NCI-H187 (cell line): ENCODE results near the gene TET2.

Experiments used
- DNase-seq, 2 experiments: peaks; one replicate each; lab custom pipeline; 2025; lab: John Stamatoyannopoulos, UW

Gene TET2

DNA sequence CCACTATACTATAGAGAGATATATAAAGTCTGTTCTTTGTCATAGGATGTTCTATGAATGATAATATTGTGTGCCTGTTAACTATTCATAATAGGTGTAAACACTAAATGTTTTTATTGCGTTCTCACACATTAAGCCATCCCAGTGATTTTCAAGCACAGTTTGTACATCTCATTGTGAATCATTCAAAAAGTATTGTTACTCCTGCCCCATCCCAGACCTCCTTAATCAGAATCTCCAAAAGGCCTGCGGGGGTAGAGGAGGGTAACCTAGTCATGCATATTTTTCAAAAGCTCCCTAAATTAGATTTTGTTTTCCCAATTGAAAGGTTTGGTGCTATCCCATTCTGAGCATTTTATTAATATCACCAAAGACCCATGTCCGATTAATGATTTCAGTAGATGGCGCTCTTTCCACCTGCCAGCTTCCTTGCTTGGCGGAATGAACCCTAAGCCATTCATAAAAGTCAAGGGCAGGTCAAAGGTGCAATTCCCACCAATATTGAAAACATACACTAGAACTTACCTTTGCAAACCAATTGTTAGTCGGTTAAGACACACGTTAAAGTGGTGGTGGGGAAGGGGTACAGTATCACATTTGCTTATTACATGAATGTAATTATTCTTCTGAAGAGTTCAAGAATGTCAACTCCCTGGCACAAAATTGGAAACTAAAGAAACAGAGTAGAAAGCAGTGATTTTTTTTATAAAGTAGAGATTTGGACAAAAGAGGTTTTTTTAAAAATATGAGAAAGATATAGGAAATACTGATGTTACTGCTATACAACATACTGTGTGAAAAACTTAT lies 5.8 kb upstream of the TET2 start:
- no peak for DNase-seq

DNA sequence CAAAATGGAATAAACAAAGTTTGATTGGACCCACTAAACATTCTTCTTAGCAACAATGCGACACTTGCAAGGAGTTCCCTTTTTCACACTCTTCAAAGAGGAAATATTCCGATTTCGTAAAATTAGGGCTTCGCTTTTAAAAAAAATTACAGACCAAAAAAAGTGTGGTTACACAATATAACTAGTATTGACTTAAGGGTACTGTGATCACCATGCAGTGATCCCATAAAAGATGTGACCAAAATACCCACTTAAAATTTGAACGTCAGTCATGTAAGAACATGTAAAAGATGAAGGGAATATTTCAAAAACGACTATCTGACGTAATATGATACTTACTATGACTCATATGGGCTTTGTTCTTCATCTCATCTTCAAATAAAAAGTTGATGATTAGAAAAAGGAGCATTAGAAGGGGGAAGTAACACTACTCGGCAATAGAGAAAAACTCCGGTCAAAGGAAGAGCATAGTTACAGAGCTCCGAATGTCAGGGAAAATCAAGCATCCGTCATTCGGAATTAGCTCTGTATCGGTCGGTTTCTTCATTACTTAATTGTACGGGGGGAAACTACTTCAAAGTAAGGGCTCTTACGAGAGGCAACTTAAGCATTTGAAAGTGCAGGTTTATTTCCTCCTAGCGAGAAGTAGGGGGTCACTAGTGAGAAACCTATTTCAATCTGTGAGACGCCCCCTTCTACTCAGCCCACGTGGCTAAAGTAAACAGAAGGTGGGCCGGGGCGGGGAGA lies 1.3 kb upstream of the TET2 start:
- DNase-seq: no peak

DNA sequence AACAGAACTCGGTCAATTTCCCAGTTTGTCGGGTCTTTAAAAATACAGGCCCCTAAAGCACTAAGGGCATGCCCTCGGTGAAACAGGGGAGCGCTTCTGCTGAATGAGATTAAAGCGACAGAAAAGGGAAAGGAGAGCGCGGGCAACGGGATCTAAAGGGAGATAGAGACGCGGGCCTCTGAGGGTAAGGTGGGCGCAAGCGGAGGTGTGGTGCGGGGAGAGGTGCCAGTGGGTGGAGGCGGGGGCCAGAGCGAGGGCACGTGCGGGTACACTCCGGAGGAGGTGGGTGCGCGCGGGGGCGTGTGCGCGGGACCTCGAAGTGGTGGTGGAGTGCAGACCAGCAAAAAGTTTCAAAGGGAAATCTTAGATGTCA lies 787 bp upstream of the TET2 start:
- DNase-seq: no peak

DNA sequence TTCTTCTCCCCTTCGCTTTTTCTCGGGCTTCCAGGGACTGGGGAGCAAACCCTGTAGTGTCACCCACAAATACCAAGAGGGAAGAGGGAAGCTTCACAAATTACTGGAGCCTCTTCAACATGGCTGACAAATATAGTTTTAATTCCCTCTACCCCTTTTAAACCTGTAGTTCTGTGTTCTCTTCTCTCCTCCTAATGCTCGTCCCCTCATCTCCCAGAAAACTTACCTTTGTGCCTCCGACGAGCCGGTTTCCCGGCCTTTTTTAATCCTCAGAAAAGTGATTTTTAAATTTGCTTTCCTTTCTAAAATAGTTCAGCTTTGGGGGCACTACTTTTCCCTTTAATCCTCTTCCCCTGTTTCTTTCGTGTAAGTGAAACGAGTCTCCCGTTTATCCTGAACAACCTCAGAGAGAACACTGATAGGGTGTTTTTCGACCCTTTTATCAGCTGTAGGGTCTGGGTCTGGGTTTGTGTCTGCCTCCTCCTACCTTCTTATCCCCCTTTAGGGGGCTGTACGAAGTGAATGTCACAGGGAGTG lies 408 bp downstream of the TET2 start:
- no peak for DNase-seq

DNA sequence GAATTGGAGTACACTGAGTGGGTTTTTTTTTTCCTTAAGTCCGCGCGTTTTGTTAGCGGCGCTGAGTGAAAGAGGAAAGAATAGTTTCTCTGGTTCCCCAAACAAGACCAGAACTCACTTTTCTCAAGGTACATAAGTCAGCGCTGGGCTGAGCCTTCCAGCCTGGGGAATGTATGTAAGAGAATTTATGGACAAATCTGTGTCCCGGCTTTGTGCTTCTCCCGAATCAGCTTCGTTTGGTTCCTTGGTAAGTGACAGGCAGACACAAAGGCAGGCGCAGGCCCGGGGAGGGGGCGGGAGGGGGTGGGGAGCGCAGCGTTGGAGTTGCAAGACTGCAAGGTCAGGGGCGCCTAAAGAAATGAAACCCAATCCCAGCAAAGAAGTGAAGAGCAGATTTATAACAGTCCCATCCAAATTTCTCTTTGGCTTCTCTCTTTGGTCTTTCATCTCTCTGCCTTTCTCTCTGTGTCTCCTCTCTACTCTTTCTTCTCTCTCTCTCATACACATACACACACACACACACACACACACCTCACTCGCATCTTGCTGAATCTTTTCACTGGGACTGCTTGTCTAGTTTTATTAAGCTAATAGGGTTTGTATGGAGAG lies 981 bp downstream of the TET2 start:
- peak; percentile 10 to 14 for DNase-seq

DNA sequence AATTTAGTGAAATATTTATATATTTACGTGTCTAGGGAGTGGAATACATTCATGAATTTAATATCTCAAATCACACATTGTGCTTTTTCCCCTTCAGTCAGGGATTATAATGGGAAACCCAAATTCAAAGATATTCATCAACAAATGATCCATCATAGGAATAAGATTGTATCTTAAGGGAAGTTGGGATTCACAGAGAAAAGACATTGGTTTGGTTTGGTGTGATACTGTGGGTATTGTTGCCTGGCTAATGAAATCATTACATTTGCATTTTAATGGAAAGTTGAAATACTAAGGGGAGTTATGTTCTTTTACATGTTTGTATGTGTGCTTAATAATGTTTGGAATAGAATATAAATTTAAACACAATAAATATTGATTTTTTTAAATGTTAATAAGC lies 1.7 kb downstream of the TET2 start:
- DNase-seq: no peak

DNA sequence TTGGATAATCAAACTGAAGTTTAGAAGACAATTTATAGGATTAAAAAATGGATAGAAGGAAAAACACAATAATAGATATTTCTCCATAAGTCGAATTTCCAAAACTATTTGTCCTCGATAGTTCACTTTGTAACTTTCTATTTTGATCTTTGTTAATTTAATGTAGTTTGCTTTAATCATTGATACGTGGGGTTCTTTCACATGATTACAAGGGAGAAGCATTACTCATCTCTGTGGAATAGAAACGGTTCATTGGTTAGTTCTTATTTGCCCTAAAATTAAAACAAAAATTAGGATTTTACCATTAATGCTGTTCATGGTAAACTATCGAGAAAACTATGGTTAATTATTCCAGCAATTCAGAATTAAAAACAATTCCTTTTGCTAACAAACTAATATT lies 2.1 kb downstream of the TET2 start:
- DNase-seq: no peak

DNA sequence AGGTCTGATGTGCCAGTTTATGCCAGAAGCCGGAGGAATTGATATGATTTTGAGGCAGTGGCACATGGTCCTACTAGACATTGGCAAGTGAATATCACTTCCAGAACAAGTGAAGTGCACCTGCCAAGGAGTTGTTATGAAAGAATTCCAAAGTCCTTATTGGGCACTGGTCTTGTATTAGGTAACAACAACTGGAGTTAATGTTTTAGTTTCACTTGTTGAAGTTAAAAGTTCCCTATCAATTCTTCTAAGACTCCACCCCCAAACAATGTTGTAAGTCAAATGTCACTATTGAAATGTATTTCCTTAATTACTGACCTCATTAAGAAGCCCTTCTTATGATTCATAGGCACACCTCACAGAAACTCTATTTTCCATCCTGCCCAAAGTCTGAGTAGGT lies 3.1 kb downstream of the TET2 start:
- DNase-seq: no peak

DNA sequence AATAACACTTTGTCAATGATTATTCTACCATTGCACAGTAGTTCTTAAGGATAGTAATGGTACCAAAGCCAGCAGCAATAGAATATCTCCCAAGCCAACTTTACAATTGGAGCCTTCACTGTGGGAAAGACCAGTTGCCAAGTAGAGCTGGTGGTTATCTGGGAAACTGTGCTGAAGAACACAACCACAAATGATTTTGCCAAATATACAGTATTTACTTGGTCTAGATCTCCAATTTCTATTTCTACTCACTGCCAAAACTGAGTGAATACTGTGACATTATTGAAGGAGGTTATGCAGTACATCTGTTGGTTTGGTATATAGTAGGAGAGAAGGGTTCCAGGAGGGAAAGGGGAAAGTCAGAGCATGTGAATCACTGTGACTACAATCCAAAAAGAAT lies 3.8 kb downstream of the TET2 start:
- no peak for DNase-seq

DNA sequence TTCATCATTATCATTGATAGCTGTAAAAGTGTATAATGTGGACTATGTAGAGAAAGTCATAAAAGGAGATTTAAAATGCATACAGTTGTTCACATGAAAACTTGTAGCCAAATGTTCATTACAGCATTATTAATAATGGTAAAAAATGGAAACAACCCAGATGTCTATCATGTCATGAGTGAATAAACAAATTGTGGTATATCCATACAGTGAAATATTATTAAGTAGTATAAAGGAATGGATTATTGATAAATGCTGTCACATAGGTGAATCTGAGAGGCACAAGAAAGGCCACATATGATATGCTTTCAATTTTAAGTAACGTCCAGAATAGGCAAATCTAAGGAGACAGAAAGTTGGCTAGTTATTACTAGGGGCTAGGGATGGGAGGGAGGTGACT lies 7.1 kb downstream of the TET2 start:
- no peak for DNase-seq

DNA sequence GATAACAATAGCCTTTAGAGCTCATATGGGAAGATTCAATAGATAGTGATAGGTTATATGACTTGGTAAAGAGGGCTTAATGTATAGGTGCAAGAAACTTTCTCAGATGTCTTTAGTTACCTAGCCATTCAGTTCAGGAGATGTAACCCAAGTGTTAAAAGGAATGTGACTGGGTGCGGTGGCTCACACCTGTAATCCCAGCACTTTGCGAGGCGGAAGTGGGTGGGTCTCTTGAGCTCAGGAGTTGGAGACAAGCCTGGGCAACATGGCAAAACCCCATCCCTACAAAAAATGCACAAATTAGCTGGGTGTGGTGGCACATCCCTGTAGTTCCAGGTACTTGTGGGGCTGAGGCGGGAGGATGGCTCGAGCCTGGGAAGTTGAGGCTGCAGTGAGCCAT lies 7.9 kb downstream of the TET2 start:
- no peak for DNase-seq

DNA sequence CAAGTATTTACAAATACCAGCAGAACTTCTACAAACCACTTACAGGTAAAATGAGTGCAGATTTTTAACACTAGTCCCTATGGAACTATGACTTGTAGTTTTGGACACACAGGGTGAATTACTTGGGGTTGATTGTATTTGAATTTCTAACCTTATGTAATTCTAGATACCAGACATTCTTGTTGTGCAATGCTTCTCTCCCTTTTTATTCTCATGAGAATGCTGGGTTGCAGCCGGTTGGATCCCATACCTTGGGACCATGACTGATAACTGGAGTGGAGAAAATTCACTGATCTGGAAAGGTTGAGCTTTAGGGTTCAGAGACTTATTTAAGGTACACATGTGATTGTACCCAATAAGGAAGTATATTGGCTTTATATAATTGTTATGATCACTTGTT lies 8.8 kb downstream of the TET2 start:
- no peak for DNase-seq

DNA sequence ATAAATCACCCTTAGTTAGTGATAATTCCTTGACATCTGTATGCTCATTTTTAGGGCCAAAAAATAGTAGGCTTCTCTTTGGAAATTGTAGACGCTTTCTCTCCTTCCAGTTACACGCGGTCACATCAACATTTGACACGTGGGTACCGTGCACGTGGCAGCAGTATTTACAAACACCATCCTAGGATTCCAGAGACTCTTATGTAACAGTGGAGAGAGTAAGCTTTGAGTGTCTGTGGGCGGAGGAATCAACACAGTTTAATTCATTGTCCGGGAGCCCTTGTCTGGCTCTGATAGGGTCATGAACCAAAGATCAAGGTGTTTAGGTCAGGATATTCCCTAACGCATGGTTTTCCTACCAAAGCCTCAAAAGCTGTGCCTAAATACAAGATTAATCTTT lies 12.2 kb downstream of the TET2 start:
- no peak for DNase-seq

DNA sequence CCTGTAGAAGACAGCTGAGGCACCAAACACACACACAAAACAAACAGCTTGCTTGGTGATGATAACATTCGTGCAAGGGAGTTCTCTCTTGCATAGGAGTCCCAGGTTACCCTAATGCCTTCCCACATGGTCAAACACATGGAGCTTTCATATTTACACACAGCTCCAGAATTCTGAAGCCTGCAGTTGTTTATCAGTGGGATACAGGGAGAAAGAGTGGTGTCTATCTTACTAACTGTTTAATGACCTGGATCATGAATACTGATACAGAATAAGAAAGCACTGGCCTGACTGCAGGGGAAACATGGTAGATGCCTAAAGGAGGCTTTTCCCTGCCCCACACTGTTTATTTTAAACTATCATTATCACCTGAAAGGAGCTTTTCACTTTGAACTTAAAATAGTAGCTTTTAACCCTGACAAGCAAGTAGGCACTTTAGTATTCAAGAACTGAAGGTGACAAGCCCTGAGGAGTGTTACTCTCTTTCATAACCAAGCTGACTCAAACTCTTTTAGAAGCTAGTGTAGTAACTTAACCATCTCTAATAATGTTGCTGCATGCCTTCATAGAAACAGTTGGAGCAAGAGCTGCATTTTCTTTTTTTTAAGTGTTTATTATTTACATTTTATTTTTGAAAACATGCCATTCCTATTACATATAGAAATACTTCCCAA lies 15.6 kb downstream of the TET2 start:
- DNase-seq: no peak

DNA sequence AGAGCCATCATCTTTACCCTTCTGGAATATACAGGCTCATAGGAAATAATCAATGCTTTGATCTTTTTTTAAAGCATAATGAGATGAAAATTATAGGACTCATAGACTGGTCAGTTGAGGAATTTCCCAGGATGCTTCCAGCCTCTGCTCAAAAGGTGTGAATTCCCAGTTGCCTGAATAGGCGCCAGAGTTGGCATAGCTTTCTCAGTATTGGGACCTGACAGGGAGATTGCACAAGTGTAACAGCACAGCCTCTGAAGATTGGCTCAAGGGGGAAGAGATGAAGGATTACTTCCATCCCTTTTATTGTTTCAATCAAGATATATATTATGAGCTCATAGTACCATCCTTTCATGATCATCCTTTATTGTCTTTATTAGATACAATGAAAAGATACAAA lies 17.9 kb downstream of the TET2 start:
- DNase-seq: no peak

DNA sequence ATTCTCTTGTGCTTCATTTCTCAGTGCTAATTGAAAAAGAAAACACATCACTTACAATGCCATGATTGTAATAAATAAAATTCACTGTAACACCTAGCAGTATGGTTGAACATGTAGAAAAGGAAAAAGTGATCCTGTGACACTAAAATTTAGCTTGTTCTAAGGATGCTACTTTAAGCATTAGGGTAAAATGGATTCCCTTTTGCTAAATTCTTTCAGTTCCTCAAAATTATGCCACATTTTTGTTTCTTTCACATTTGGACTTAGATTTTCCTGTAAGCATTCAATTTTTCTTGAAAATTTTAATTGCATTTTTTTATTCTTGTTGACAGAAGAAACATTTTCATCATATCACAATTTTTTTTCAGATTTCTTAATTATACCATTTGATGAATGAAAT lies 19.4 kb downstream of the TET2 start:
- no peak for DNase-seq

DNA sequence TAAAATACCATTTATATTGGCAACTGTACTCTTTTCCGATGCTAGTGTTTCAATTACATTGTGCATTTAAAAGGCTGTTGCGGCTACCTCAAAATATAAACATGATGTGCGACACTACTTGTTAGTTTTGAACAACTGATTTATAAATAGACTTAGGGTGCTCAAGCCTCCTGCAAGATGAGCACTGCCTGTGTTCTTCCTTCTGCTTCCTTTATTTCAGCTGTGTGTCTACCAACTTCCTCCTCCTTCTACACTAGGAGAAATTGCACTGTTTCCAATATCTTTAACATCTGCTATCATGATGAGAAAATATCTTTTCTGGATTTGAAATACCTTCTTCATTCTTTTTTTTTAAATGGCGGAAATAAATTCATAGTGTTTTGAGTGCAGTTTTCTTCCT lies 24.0 kb downstream of the TET2 start:
- DNase-seq: no peak

DNA sequence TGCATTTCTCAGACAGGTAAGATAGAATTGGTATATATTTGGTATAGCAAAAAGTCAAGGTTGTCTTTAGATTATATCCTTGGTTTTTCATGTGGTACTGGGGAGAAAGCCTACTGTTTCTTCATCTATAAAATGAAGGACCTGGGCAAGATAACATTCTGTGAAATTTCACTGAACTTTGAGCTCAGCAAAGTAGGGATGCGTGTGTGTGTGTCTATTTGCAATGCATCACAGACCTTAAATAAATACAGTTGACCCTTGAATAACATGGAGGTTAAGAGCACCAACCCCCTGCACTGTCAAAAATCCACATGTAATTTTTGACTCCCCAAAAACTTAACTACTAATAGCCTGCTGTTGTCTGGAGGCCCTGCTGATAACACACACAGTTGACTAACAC lies 25.2 kb downstream of the TET2 start:
- no peak for DNase-seq

DNA sequence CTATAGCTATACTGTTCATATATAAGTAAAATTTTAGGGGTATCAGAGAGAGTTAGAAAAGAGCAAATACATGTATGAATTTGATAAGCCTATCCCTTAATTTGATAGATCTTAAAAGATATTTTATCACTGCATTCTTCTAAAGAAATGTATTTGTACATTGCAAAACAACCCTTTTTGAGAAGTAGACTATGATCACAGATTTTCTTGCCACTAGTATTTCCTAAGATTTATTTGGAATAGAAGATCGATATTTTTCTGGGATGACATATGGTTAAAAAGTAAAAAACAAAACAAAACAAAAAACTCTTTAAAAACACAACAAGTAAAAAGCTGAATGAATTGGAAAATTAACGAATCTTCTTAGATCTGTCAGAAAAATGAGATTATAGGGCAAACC lies 27.4 kb downstream of the TET2 start:
- DNase-seq: no peak

DNA sequence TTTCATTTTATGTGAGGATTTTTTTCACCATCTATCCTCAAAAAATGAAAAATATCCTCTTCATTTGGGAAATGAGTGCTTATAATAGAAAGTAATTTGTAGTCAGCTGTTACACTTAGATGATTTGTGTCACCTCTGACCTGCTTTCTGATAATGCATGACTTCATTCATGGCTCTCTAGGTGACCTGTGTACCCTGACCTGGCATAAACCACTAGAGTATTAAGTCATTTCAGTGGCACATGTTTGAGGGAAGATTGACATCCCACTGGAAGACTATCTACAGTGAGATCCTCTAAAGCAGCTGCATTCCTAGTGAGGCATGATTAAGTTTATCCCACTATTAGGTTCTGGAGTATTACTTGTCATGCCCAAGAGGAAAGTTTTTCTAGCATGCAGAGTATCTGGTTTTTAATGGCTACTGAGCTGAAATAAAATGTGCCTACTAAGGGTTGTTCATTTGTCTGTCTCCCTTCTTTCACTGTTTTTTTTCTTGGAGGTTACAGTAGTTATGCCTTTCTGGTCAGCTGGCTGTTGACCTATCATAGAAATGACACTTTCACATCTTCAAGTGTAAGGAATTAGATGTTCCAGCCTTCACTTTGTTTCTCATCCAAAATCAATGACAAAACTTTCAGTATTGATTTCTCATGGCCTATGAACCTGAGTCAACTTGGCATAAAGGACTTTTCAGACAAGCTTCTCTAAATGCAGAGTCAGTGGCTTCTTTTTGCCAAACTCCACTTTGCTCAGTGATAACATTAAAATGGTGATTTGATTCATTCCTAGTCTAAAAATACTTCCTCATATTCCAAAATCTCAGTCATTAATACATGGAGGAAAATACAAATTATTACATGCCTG lies 33.1 kb downstream of the TET2 start:
- DNase-seq: no peak

DNA sequence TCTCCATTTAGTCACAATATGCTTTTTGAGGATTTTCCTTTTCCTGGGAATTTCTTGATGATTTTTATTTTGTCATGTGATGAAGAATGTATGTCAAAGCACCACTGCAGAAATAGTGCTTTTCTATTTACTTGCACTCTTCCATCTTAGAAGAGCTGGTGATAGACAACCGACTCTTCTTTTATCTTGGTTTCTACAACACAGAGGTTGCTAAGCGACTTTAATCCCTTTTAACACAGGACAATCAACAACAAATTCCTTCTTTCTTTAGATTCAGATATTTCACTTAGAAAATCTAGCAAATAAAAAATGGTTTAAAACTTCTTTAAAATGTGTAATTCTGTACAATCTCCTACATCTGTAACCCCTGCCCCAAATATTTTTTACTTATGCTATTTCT lies 34.6 kb downstream of the TET2 start:
- no peak for DNase-seq

DNA sequence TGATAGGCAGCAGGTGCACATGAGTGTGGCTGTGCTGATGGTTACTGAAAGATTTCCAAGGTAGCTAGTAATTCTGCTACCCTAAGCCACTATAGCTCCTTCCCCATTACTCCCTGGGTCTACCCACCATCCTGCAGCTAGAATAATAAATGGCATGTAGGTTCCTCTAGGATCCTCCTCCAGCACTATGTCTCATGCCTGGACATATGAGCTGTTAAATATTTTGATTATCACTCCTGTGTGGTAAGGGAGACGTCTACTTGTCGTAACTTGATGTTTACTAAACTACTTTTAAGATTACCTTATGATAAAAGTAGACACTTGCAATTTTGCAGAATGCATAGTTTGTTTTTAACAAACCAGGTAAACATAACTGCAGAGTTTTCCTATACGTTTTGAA lies 35.5 kb downstream of the TET2 start:
- no peak for DNase-seq
